GM19463 (cell line): ENCODE results near the gene SLC2A8.
A peak's percentile ranks its signal among the peaks of the same experiment; 100 is the strongest.

Experiments
- ATAC-seq: cut with Tn5 transposase; IDR thresholded peaks from one replicate; pipeline ENCODE4 v1.9.1; 2021; ENCODE audit warnings: mild to moderate bottlenecking, moderate library complexity; ENCODE audit not compliant: unreplicated experiment

Gene SLC2A8

DNA sequence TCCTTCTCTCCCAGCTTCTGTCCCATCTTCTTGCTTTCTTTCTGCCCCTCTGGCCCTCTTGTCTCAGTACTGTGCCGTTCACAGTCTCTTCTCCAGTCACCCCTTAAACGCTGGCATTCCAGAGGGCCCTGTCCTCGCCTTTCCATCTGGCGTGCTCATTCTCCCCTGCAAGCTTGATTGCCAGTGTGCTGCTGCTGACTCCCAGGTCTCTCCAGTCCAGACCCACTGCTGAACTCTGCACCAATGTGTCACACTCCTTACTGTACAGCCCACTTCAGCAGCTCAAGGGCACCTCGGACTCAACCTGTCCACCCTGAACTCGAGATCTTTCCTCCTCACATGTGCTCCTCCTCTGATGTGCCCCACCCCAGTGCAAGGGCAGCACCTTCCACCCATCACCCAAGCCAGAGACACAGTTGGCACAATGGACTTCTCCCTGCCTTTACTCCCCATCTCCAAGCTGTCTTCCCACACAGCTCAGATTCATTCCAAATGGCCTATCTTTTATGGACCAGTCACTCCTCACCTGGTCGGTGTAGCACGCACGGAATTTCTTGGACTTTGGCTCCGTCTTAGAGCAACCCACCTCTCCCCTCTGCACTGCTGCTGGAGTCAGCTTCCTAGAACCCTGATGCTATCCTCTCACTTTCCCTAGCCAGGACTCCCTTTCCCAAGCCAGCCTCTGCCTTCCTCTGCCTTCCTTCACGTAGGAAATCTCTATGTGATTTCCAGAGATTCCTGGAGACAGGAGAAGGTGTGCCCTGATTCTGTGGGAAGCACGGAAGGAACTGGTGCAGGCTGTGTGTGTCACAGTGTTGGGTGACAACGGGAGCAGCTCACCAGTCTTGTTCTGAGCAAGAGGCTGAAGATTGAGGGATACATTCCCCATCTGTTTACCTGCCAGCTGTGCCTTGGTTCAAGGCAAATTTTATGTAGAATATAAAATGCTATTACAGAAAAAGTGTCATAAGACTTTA, 26.0 kb upstream of the SLC2A8 start:
- ATAC-seq, result no peak

GRCh38 chr9:127380479-127380878, 16.5 kb upstream of the SLC2A8 start:
- ATAC-seq, result no peak

DNA sequence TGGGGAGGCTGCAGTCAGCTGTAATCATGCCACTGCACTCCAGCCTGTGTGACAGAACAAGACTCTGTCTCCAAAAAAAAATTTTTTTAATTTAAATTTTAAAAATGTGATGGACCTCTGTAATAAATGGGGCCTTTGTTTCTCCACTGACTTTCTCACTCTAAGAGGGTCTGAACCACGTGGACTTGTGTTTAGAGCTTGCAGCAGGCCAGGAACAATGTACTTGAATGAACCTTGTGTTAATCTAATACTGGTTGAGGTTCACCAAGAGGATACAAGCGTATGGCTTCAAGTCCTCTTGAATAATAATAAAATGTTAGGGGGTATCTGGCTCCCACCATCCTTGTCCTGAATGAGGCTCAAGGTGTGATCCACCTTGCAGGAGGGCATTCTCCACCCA, 14.4 kb upstream of the SLC2A8 start:
- ATAC-seq, result no peak

GRCh38 chr9:127384016-127384730, 12.8 kb upstream of the SLC2A8 start:
- ATAC-seq, result no peak

GRCh38 chr9:127384901-127385300, 12.1 kb upstream of the SLC2A8 start:
- ATAC-seq, result no peak

DNA sequence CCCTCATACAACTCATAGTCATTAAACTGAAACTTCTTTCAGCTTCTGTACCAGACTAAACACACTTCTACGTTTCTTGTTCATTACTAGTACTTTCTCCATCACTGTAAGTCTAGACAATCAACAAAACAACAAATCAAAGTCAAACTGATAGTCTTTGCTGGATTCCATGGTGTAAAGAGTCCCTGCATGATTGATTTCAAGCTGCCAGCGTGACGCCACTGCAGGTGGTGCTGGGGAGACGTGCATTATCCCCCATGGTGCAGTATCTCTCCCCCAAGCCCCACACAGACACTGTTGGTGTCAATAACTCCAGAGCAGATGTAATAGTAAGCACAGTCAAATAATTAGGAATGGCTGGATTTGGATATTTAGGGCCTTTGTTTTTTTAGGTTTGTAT, 10.7 kb upstream of the SLC2A8 start:
- no peak for ATAC-seq

DNA sequence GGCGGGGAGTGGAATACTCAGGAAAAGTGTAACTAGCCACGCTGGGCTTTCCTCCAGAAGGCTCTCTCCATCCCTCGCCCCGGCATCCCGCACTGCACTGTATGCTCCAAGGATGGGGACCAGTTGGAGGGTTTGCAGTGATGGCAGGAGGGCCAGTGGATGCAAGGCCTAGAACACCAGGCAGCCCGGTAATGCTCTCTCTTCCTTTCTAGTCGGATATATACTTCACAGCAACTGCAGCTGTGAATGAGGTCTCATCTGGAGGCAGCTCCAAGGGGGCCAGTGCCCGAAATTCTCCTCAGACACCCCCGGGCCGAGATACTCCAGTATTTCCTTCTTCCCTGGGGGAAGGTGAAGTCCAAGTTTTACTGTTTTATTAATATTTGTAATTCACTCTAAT, 10.0 kb upstream of the SLC2A8 start:
- ATAC-seq, result no peak

GRCh38 chr9:127388037-127388855, 8.7 kb upstream of the SLC2A8 start:
- ATAC-seq, result peak; percentile 80

GRCh38 chr9:127388856-127389238, 8.1 kb upstream of the SLC2A8 start:
- ATAC-seq, result no peak

DNA sequence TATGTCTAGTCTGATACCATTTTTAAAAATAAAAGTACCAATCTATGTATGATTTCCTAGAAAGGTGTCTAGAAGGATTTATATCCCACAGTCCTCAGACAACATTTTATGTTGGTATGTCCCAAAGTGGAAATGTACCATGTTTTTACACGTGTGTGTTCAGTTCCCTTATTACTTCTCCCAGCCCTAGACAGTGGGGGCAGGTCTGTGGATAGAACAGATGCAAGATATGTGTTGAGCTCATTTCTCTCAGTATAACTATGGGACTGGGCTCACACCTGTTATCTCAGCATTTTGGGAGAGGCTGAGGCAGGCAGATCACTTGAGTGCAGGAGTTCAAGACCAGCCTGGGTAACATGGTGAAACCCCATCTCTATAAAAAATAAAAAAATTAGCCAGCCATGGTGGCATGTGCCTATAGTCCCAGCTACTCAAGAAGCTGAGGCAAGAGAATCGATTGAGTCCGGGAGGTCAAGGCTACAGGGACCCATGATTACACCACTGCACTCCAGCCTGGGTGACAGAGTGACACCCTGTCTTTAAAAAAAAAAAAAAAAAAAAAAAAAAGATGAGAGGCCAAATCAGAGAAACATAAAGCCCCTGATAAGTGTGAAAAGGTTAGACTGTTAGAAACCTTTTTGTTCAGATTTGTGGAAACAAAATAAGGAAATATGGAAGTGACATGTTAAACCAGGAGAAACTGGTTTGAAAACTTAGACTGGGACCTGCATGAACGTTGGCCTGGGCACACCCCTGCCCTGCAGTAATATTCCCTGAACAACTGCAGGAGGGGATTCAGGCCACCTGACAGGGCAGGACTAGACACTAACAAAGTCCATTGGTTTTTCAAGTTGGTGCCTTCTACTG, 7.4 kb upstream of the SLC2A8 start:
- ATAC-seq, result no peak

DNA sequence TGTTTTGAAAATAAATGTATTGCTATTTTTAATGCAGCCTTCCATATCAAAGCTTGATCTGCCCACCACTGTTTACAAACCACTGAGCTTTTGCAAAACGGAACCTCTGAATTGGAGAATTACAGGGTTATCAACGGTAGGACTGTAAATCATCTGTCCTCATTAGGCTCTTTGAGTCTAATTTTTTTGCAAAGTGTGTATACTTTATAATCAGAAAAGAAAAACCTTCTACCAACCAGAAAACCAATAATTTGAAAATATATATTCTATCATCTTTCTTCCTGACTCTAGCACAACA, 6.8 kb upstream of the SLC2A8 start:
- ATAC-seq, result no peak

DNA sequence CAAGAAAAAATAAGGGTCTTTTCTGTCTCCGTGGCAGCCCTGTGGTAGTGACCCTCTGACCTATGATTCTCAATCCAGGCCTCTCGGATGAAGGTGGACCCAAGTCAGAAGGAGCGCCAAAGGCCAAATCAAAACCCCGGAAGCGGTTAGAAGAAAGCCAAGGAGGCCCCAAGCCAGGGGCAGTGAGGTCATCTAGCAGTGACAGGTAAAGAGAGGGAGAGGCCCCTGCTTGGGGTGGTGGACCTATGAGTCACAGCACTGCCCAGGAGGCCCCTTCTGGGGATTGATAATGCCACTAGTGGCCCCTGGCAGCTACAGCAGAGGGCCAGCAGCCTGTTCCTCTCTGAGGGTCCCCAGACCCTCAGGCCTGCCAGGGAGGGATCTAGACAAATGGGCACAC, 6.4 kb upstream of the SLC2A8 start:
- no peak for ATAC-seq

DNA sequence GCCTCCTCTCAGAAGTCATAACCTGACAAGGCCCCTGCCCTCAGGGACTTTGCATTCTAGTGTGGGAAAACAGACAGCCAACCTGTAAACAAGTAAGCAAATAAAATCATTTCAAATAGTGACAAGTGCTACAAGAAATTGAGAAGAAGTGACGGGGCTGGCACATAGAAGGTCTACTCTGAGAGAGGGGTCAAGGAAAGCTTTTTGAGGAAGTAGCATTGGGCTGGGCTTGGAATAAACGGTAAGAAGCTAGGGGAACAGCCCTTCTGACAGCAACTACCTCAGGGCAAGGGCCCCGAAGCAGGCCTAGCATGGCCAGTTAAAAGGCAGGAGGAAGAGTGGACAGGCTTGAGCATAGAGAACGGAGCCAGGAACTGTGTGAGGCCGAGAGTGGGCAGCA, 4.8 kb upstream of the SLC2A8 start:
- ATAC-seq, result no peak

- ATAC-seq, result no peak
Observed at GRCh38 chr9:127392976-127393375, 4.0 kb upstream of the SLC2A8 start.

DNA sequence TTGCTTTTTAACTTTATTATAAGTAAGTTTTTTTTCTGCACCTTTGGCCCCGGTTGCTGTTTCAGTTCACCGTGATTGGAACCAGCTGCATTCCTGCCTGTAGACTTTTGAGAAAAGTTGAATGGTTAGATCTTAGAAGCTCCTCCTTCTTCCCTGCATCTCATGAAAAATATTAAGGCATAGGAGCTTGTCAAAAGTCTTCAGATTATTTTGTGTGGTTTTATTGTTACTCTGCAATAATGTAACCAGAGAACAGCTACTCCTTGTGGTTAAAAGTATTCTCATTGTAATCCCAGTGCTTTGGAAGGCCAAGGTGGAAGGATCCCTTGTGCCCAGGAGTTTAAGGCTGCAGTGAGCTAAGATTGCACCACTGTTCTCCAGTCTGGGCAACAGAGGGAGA, 3.3 kb upstream of the SLC2A8 start:
- no peak for ATAC-seq

- no peak for ATAC-seq
Observed at GRCh38 chr9:127395497-127396252, 1.3 kb upstream of the SLC2A8 start.

DNA sequence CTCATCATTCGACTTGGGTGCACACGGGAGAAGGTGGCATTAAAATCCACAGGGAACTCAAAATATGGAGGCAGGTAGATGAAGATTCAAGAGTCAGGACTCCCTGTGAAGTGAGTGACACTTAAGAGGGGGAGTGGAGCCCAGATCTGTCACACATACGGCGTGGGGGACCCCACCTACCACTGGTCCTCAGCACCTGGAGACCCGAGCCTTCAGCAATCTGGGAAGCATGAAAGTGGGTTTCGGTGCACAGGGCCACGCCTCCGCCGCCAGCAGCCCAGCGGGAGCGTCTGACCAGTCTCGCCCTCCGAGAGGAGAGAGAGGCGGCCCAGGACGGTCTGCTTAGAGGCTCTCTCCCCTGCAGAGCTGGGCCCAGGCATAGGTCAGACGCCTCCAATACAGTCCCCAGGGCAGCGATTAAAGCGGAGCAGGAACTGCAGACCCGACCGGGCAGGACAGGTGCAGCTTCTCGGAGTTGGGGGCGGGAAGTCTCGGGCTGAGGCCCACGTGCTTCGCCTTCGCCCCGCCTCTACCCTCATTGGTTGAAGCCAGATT, 639 bp upstream of the SLC2A8 start:
- ATAC-seq, result no peak

GRCh38 chr9:127397646-127398274, 791 bp downstream of the SLC2A8 start:
- ATAC-seq, result no peak

DNA sequence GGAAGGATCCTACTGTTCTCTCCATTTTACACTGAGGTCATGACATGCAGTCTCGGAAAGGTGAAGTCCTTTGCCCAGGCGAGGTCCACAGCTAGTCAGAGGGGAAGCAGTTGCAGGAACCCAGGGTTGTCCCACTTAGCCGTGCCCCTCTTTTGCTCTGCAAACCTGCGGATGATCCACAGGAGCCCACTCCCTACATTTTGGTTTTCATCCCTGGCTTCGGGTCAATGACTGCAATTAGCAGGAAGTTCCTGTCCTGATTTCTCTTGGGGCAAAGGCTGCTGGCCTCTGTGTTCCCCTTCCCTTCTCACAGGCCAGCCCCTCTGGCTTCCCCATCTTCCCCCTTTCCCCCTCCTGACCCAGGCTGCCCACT, 1.3 kb downstream of the SLC2A8 start:
- ATAC-seq, result no peak
